ENCODE measurements around the gene EDIL3.
A peak's percentile ranks its signal among the peaks of the same experiment; 100 is the strongest.

The EDIL3 gene

DNA sequence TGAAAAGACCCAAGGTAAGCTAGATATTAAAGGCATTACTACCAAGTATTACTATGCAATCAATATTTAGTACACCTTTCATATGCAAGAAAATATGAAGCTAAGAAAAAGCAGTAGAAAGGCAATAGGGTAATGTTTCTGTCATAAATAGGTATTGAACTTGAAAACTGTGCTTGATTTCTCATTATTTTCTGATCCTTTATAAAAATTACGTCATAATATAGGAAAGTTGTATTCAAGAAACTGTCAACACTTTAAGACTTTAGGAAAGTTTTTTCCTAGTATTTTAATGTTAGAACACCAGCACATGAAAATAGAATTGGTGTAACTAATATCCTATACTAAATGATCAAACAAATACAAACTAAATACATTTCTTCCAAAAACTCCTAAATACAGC is 133.2 kb downstream of the EDIL3 start:
- Histone ChIP-seq H3K4ac (ENCODE audit: low read length) (no peak overlapping the region), H3K4me2 (ENCODE audit: insufficient read depth, low read length, poor library complexity, severe bottlenecking) (no peak overlapping the region), H3K4me3 (ENCODE audit: low read length in 2 of 2) (no peak overlapping the region), H3K9ac (ENCODE audit: low read depth, low read length, poor library complexity) (no peak overlapping the region), H3K18ac (ENCODE audit: low read length) (no peak overlapping the region), H2BK5ac (ENCODE audit: low read length) (no peak overlapping the region), H3K27ac (replicated peaks; ENCODE audit: low read length) (no peak overlapping the region), H2AK5ac (ENCODE audit: low read depth, low read length) (no peak overlapping the region), H3K4me1 (ENCODE audit: control insufficient read depth in 2 of 2, insufficient read depth in 1 of 2, low read depth in 1 of 2, low read length in 2 of 2) (no peaks in the 10 kb centered on the region), H2BK15ac (ENCODE audit: low read length) (no peak overlapping the region), H3K27me3 (ENCODE audit: control insufficient read depth in 3 of 3, insufficient read depth in 3 of 3, low read depth in 1 of 3, low read length in 3 of 3) (no peaks in the 10 kb centered on the region), H3K23ac (ENCODE audit: low read depth, low read length, poor library complexity) (no peak overlapping the region), H3K36me3 (replicated peaks in 1 of 2; ENCODE audit: control insufficient read depth in 2 of 2, insufficient read depth in 2 of 2, low read length in 2 of 2) (no peaks in the 10 kb centered on the region), H4K8ac (ENCODE audit: low read depth, low read length) (no peak overlapping the region), H2AFZ (ENCODE audit: low read length) (no peak overlapping the region), H2BK120ac (ENCODE audit: low read depth, low read length) (no peak overlapping the region), H2BK12ac (ENCODE audit: low read length) (no peak overlapping the region), H3K79me1 (ENCODE audit: low read depth, low read length) (no peaks in the 10 kb centered on the region), H3K9me3 (replicated peaks in 1 of 2; ENCODE audit: control insufficient read depth in 2 of 2, insufficient read depth in 1 of 2, low read depth in 1 of 2, low read length in 2 of 2) (no peaks in the 10 kb centered on the region), H3K14ac (ENCODE audit: low read length) (no peak overlapping the region), H4K91ac (ENCODE audit: low read depth, low read length, poor library complexity) (no peak overlapping the region)
- no CpG with 5 or more reads among the region's 1 CpG for WGBS, 2 donors (ENCODE audit: extremely low coverage in 2 of 2, insufficient read length in 2 of 2, insufficient replicate concordance in 1 of 2)
- DNase-seq (ENCODE audit: low spot score) = no peak

DNA sequence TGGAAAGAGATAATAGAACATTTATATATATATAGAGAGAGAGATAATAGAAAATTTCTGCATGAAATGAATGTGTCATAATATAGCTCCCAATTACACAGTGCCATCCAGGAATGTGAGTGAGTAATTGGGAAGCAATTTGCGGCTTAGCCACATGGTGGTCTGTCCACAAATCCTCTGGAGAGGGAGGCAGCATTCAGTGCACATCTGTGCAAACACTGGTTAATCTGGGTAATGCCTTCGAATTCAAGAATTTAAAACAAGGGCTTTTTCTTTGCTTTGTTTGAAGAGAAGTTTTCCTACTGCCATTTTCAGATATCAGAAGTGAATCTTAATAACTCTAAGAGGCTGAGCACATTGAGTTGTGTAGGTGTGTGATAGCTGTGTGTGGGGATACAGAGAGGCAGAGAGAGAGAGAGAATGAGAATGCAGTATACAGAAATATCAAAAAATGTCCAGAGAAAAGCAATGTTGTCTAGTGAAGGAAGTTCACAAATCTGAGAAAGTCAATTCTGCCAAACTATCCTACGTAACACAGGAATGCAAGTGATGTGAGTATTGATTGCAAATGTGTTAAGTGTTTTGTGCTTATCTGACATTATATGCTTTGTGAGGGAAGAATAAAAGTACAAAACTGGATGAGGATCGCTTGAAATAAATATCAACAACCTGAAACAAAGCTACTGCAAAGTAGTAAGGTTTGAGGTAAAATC is 134.6 kb downstream of the EDIL3 start:
- no CpG with 5 or more reads among the region's 4 CpGs for WGBS, 2 donors (ENCODE audit: extremely low coverage in 2 of 2, insufficient read length in 2 of 2, insufficient replicate concordance in 1 of 2)
- Histone ChIP-seq H3K79me1 (ENCODE audit: low read depth, low read length) (no peaks in the 10 kb centered on the region), H3K18ac (ENCODE audit: low read length) (no peak overlapping the region), H2AFZ (ENCODE audit: low read length) (no peak overlapping the region), H3K4ac (ENCODE audit: low read length) (no peak overlapping the region), H2BK120ac (ENCODE audit: low read depth, low read length) (no peak overlapping the region), H3K4me1 (ENCODE audit: control insufficient read depth in 2 of 2, insufficient read depth in 1 of 2, low read depth in 1 of 2, low read length in 2 of 2) (no peaks in the 10 kb centered on the region), H2AK5ac (ENCODE audit: low read depth, low read length) (no peak overlapping the region), H3K36me3 (replicated peaks in 1 of 2; ENCODE audit: control insufficient read depth in 2 of 2, insufficient read depth in 2 of 2, low read length in 2 of 2) (no peaks in the 10 kb centered on the region), H3K9me3 (replicated peaks in 1 of 2; ENCODE audit: control insufficient read depth in 2 of 2, insufficient read depth in 1 of 2, low read depth in 1 of 2, low read length in 2 of 2) (no peaks in the 10 kb centered on the region), H2BK12ac (ENCODE audit: low read length) (no peak overlapping the region), H3K4me3 (ENCODE audit: low read length in 2 of 2) (no peak overlapping the region), H3K27ac (replicated peaks; ENCODE audit: low read length) (no peak overlapping the region), H3K14ac (ENCODE audit: low read length) (no peak overlapping the region), H2BK5ac (ENCODE audit: low read length) (no peak overlapping the region), H3K23ac (ENCODE audit: low read depth, low read length, poor library complexity) (no peak overlapping the region), H3K9ac (ENCODE audit: low read depth, low read length, poor library complexity) (no peak overlapping the region), H3K4me2 (ENCODE audit: insufficient read depth, low read length, poor library complexity, severe bottlenecking) (no peak overlapping the region), H3K27me3 (ENCODE audit: control insufficient read depth in 3 of 3, insufficient read depth in 3 of 3, low read depth in 1 of 3, low read length in 3 of 3) (no peaks in the 10 kb centered on the region), H2BK15ac (ENCODE audit: low read length) (no peak overlapping the region), H4K91ac (ENCODE audit: low read depth, low read length, poor library complexity) (no peak overlapping the region), H4K8ac (ENCODE audit: low read depth, low read length) (no peak overlapping the region)
- peak; percentile 11 for DNase-seq (ENCODE audit: low spot score)

DNA sequence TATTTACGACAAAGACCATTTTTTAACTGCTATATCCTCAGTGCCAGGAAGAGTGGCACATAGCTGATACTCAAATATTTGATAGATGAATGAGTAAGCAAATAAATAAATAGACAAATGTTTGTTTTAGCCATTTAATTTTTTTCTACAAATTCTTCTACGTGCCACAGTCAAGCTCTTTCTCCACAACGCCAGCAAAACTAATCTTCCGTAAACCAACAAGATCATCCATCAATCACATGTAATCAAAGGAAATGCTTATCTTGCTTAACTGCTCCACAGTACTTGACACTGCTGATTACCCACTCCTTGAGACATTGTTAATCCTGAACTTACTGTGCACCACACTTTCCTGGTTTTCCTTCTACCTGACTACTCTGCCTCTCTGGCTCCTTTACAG is 136.7 kb downstream of the EDIL3 start:
- Histone ChIP-seq H4K91ac (ENCODE audit: low read depth, low read length, poor library complexity) (no peak overlapping the region), H3K79me1 (ENCODE audit: low read depth, low read length) (no peaks in the 10 kb centered on the region), H3K4me1 (ENCODE audit: control insufficient read depth in 2 of 2, insufficient read depth in 1 of 2, low read depth in 1 of 2, low read length in 2 of 2) (no peaks in the 10 kb centered on the region), H3K23ac (ENCODE audit: low read depth, low read length, poor library complexity) (no peak overlapping the region), H2BK5ac (ENCODE audit: low read length) (no peak overlapping the region), H2AFZ (ENCODE audit: low read length) (no peak overlapping the region), H2AK5ac (ENCODE audit: low read depth, low read length) (no peak overlapping the region), H2BK120ac (ENCODE audit: low read depth, low read length) (no peak overlapping the region), H3K27ac (replicated peaks; ENCODE audit: low read length) (no peak overlapping the region), H3K27me3 (ENCODE audit: control insufficient read depth in 3 of 3, insufficient read depth in 3 of 3, low read depth in 1 of 3, low read length in 3 of 3) (no peaks in the 10 kb centered on the region), H3K4ac (ENCODE audit: low read length) (no peak overlapping the region), H3K36me3 (replicated peaks in 1 of 2; ENCODE audit: control insufficient read depth in 2 of 2, insufficient read depth in 2 of 2, low read length in 2 of 2) (no peaks in the 10 kb centered on the region), H3K18ac (ENCODE audit: low read length) (no peak overlapping the region), H3K9ac (ENCODE audit: low read depth, low read length, poor library complexity) (no peak overlapping the region), H3K14ac (ENCODE audit: low read length) (no peak overlapping the region), H3K9me3 (replicated peaks in 1 of 2; ENCODE audit: control insufficient read depth in 2 of 2, insufficient read depth in 1 of 2, low read depth in 1 of 2, low read length in 2 of 2) (no peaks in the 10 kb centered on the region), H2BK15ac (ENCODE audit: low read length) (no peak overlapping the region), H3K4me3 (ENCODE audit: low read length in 2 of 2) (no peak overlapping the region), H3K4me2 (ENCODE audit: insufficient read depth, low read length, poor library complexity, severe bottlenecking) (no peak overlapping the region), H2BK12ac (ENCODE audit: low read length) (no peak overlapping the region), H4K8ac (ENCODE audit: low read depth, low read length) (no peak overlapping the region)
- no peak for DNase-seq (ENCODE audit: low spot score)
- WGBS, 2 donors (ENCODE audit: extremely low coverage in 2 of 2, insufficient read length in 2 of 2, insufficient replicate concordance in 1 of 2) = no CpG with 5 or more reads among the region's 4 CpGs

DNA sequence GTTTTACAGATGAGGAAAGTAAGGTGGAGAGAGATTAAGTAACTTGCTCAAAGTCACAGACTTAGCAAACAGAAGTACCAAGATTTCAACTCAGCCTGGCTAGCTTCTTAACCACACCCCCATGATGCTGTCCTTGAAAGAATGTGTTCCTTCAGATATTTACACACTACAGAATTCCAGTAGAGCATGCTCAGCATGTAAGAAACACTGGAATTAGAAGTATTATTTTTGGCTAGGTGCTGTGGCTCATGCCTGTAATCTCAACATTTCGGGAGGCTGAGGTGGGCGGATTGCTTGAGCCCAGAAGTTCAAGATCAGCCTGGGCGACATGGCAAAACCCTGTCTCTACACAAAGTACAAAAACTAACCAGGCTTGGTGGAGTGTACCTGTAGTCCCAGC is 142.4 kb downstream of the EDIL3 start:
- Histone ChIP-seq H3K4me1 (ENCODE audit: control insufficient read depth in 2 of 2, insufficient read depth in 1 of 2, low read depth in 1 of 2, low read length in 2 of 2) (no peaks in the 10 kb centered on the region), H2BK15ac (ENCODE audit: low read length) (no peak overlapping the region), H3K79me1 (ENCODE audit: low read depth, low read length) (no peaks in the 10 kb centered on the region), H3K4ac (ENCODE audit: low read length) (no peak overlapping the region), H3K27ac (replicated peaks; ENCODE audit: low read length) (no peak overlapping the region), H4K8ac (ENCODE audit: low read depth, low read length) (no peak overlapping the region), H3K23ac (ENCODE audit: low read depth, low read length, poor library complexity) (no peak overlapping the region), H2BK5ac (ENCODE audit: low read length) (no peak overlapping the region), H3K27me3 (ENCODE audit: control insufficient read depth in 3 of 3, insufficient read depth in 3 of 3, low read depth in 1 of 3, low read length in 3 of 3) (no peaks in the 10 kb centered on the region), H3K18ac (ENCODE audit: low read length) (no peak overlapping the region), H3K36me3 (replicated peaks in 1 of 2; ENCODE audit: control insufficient read depth in 2 of 2, insufficient read depth in 2 of 2, low read length in 2 of 2) (no peaks in the 10 kb centered on the region), H4K91ac (ENCODE audit: low read depth, low read length, poor library complexity) (no peak overlapping the region), H2AK5ac (ENCODE audit: low read depth, low read length) (no peak overlapping the region), H3K9ac (ENCODE audit: low read depth, low read length, poor library complexity) (no peak overlapping the region), H3K4me2 (ENCODE audit: insufficient read depth, low read length, poor library complexity, severe bottlenecking) (no peak overlapping the region), H3K4me3 (ENCODE audit: low read length in 2 of 2) (no peak overlapping the region), H2BK120ac (ENCODE audit: low read depth, low read length) (no peak overlapping the region), H2BK12ac (ENCODE audit: low read length) (no peak overlapping the region), H2AFZ (ENCODE audit: low read length) (no peak overlapping the region), H3K9me3 (replicated peaks in 1 of 2; ENCODE audit: control insufficient read depth in 2 of 2, insufficient read depth in 1 of 2, low read depth in 1 of 2, low read length in 2 of 2) (no peaks in the 10 kb centered on the region), H3K14ac (ENCODE audit: low read length) (no peak overlapping the region)
- no CpG with 5 or more reads among the region's 3 CpGs for WGBS, 2 donors (ENCODE audit: extremely low coverage in 2 of 2, insufficient read length in 2 of 2, insufficient replicate concordance in 1 of 2)
- no peak for DNase-seq (ENCODE audit: low spot score)

Data from neuronal stem cell (in vitro differentiated cells).